BLaER1 treated with 17β-estradiol and CSF1 and Interleukin-3, amounts not matched to agents 10 nM and 100 nM (cell line): ENCODE data around the gene SF3A1.
A peak's percentile ranks its signal among the peaks of the same experiment; 100 is the strongest.

ENCODE experiments used
- H3K27ac ChIP-seq, 11 experiments: shearing (Covaris generic); formaldehyde crosslinking; 2 replicates each; pipeline ENCODE4 v1.8.1; 2022
- H3K27me3 ChIP-seq, 11 experiments: shearing (Covaris generic); formaldehyde crosslinking; 2 replicates each; pipeline ENCODE4 v1.8.1; 2022
- H3K36me3 ChIP-seq, 11 experiments: shearing (Covaris generic); formaldehyde crosslinking; 2 replicates each; pipeline ENCODE4 v1.8.1; 2022
- H3K4me1 ChIP-seq, 10 experiments: shearing (Covaris generic); formaldehyde crosslinking; 2 replicates each; pipeline ENCODE4 v1.8.1; 2022
- H3K4me2 ChIP-seq, 11 experiments: shearing (Covaris generic); formaldehyde crosslinking; 2 replicates each; pipeline ENCODE4 v1.8.1; 2022
- H3K4me3 ChIP-seq, 10 experiments: shearing (Covaris generic); formaldehyde crosslinking; 2 replicates each; pipeline ENCODE4 v1.8.1; 2022
- H3K9ac ChIP-seq, 11 experiments: shearing (Covaris generic); formaldehyde crosslinking; 2 replicates each; pipeline ENCODE4 v1.8.1; 2022
- H3K9me3 ChIP-seq, 11 experiments: shearing (Covaris generic); formaldehyde crosslinking; replicated peaks in 1 of 11; 2 replicates each; pipeline ENCODE4 v1.8.1; 2022
- H4K20me1 ChIP-seq, 11 experiments: shearing (Covaris generic); formaldehyde crosslinking; 2 replicates each; pipeline ENCODE4 v1.8.1; 2022
- Cebpa-rat ChIP-seq, 11 experiments: shearing (Covaris generic); IDR thresholded peaks; 2 replicates each; pipeline ENCODE4 v1.8.1; 2022

The SF3A1 gene

DNA sequence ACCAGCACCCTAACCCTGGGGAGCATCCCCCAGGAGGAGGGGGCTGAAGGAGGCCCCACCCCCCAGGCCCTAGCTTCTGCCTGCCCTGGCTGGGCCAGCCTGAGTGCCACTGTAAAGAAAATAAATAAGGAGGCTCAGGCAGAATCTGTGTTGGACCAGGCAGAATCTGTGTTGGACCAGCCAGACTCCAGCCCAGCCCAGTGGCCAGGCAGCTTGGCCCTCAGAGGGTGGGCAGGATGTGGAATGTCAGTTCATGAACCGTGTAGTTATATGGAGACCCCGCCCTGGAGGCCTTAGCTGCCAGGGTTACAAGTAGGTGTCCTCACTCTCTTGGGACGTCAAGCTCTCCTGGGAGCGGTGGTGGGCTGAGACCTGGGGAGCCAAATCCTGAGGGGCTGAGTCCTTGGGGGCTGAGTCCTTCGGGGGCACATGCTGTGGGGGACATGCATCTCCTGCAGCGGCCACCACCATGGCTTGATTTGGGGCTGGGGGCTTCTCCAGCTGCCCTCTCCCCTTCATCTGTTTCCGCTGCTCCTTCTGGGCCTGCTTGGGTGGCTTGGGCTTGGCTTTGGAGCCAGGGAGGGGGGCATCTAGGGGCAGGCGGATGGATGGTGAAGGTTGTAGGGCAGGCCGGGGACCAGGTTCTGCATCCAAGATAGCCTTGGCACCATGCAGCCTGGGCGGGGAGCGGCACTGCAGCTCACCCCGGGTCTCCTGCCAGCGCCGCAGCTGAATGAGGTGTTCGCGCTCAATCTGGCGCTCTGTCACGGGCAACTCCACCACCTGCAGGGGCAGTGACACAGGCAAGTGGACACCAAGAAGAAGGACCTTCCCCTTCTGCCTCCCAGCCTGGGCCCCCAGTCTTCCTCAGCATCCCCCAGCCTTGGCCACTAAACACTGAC, 64.4 kb downstream of the SF3A1 start:
- Histone ChIP-seq H3K4me1 (peaks cover 43 to 91% (median 87%) of the 10 kb centered on the region in 10 experiments), H3K4me3 (no peak overlapping the region), H4K20me1 (peaks cover 0 to 37% (median 0%) of the 10 kb centered on the region in 11 experiments; a peak in 7 of 22 replicates), H3K36me3 (peaks cover 19 to 57% (median 52%) of the 10 kb centered on the region in 11 experiments; a peak in 21 of 22 replicates), H3K4me2 (peak overlapping the region; percentile 96 to 100 (median 99)), H3K9me3 (no peaks in the 10 kb centered on the region), H3K9ac (peak overlapping the region; percentile 30 to 83 (median 76); a peak in 16 of 22 replicates), H3K27ac (peak overlapping the region in 9 of 11 experiments; percentile 48 to 89 (median 81); a peak in 16 of 22 replicates), H3K27me3 (no peaks in the 10 kb centered on the region)
- TF ChIP-seq Cebpa-rat (IDR thresholded peaks at IDR 0.05), result no peak

- peaks cover 53 to 88% (median 78%) of the 10 kb centered on the region in 10 experiments for H3K4me1 ChIP-seq
- peak overlapping the region in 2 of 10 experiments; percentile 22 to 26; a peak in 3 of 20 replicates for H3K4me3 ChIP-seq
- no peaks in the 10 kb centered on the region for H3K9me3 ChIP-seq
- peak overlapping the region; percentile 49 to 83 (median 76); a peak in 19 of 22 replicates for H3K9ac ChIP-seq
- peak overlapping the region; percentile 12 to 89 (median 78); a peak in 19 of 22 replicates for H3K27ac ChIP-seq
- peak overlapping the region; percentile 96 to 100 (median 99) for H3K4me2 ChIP-seq
- no peaks in the 10 kb centered on the region for H3K27me3 ChIP-seq
- peaks cover 19 to 47% (median 44%) of the 10 kb centered on the region in 11 experiments; a peak in 21 of 22 replicates for H3K36me3 ChIP-seq
- peaks cover 0 to 41% (median 0%) of the 10 kb centered on the region in 11 experiments; a peak in 4 of 22 replicates for H4K20me1 ChIP-seq
- TF ChIP-seq Cebpa-rat (IDR thresholded peaks at IDR 0.05), result no peak
Observed at GRCh38 chr22:30291058-30291892, 65.4 kb downstream of the SF3A1 start.

- Histone ChIP-seq H3K4me3 (peak overlapping the region in 7 of 10 experiments; percentile 69 to 80 (median 73); a peak in 10 of 20 replicates), H3K27me3 (no peaks in the 10 kb centered on the region)
Observed at GRCh38 chr22:30290342-30291057, 66.2 kb downstream of the SF3A1 start.

GRCh38 chr22:30289980-30290313, 66.7 kb downstream of the SF3A1 start:
- peak overlapping the region; percentile 49 to 83 (median 76); a peak in 20 of 22 replicates for H3K9ac ChIP-seq

More at GRCh38 chr22:30290342-30291057, 66.2 kb downstream of the SF3A1 start:
- Histone ChIP-seq H3K9me3 (no peaks in the 10 kb centered on the region), H3K36me3 (peaks cover 19 to 40% (median 36%) of the 10 kb centered on the region in 11 experiments; a peak in 21 of 22 replicates), H3K27ac (peak overlapping the region; percentile 12 to 89 (median 78); a peak in 20 of 22 replicates), H4K20me1 (peaks cover 0 to 34% (median 0%) of the 10 kb centered on the region in 11 experiments; a peak in 3 of 22 replicates), H3K9ac (peak overlapping the region; percentile 49 to 83 (median 76); a peak in 20 of 22 replicates), H3K4me2 (peak overlapping the region; percentile 96 to 100 (median 99)), H3K4me1 (peaks cover 58 to 89% (median 74%) of the 10 kb centered on the region in 10 experiments)
- no peak for TF ChIP-seq Cebpa-rat (IDR thresholded peaks at IDR 0.05)

GRCh38 chr22:30289141-30289979, 67.3 kb downstream of the SF3A1 start, which contains the start of gene CASTOR1:
Gene CASTOR1, minus strand, starts transcription at chr22:30289505. Its CDS starts 8 bp downstream, at chr22:30289497.
- Histone ChIP-seq H3K4me3 (peak within 1 kb of the TSS; percentile 61 to 82 (median 73)), H3K27me3 (no peaks in the 10 kb centered on the region), H3K4me1 (peaks cover 62 to 91% (median 71%) of the 10 kb centered on the region in 10 experiments), H3K27ac (peak within 1 kb of the TSS; percentile 36 to 89 (median 78); a peak in 20 of 22 replicates), H3K9ac (peak within 1 kb of the TSS; percentile 70 to 87 (median 81)), H4K20me1 (peaks cover 0 to 26% (median 0%) of the 10 kb centered on the region in 11 experiments; a peak in 3 of 22 replicates), H3K36me3 (peaks cover 17 to 36% (median 27%) of the 10 kb centered on the region in 11 experiments; a peak in 21 of 22 replicates), H3K9me3 (no peaks in the 10 kb centered on the region), H3K4me2 (peak within 1 kb of the TSS; percentile 96 to 100 (median 99))
- TF ChIP-seq Cebpa-rat (IDR thresholded peaks at IDR 0.05), result no peak

More at GRCh38 chr22:30289980-30290313, 66.7 kb downstream of the SF3A1 start:
- peaks cover 0 to 29% (median 0%) of the 10 kb centered on the region in 11 experiments; a peak in 3 of 22 replicates for H4K20me1 ChIP-seq
- H3K36me3 ChIP-seq, result peaks cover 19 to 40% (median 32%) of the 10 kb centered on the region in 11 experiments; a peak in 21 of 22 replicates
- H3K4me3 ChIP-seq, result peak overlapping the region; percentile 61 to 82 (median 73); a peak in 17 of 20 replicates
- H3K4me1 ChIP-seq, result peaks cover 64 to 89% (median 70%) of the 10 kb centered on the region in 10 experiments
- no peaks in the 10 kb centered on the region for H3K27me3 ChIP-seq
- H3K27ac ChIP-seq, result peak overlapping the region in 10 of 11 experiments; percentile 48 to 89 (median 80); a peak in 20 of 22 replicates
- H3K4me2 ChIP-seq, result peak overlapping the region; percentile 96 to 100 (median 99)
- no peak for TF ChIP-seq Cebpa-rat (IDR thresholded peaks at IDR 0.05)
- H3K9me3 ChIP-seq, result no peaks in the 10 kb centered on the region

DNA sequence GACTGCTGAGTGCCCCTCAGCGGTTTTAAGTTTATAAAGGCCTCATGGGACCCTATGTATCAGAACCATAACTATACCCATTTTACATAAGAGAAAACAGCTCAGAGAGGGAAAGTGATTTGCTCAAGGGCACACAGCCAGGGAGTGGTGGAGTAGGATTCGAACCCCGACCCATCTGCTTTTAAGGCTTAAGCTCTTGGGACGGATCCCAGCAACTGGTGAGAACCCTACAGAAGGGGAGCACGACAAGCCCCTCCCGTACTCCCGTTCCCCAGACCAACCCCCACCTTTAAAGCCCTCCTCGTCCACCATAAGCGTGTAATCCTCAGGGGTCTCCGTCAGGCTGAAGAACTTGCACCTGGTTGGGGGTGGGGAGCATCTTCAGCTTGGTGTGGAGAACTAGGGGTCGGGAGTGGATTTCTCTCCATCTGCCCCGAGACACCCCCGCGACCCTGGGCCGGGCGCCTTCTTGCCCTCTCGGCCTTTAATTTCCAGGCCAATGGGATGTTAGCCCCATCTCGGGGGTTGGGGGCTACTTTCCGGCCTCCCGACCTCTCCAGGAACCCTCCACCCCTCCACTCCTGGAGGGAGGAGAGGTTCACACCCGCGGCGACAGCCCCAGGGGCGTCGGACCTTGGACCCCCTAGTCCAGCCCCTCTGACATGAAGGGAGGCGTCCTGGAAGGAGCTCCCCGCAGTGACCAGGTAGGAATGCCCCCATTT, 68.1 kb downstream of the SF3A1 start:
- H3K4me2 ChIP-seq, result peak overlapping the region; percentile 96 to 100 (median 99)
- peaks cover 0 to 18% (median 0%) of the 10 kb centered on the region in 11 experiments; a peak in 3 of 22 replicates for H4K20me1 ChIP-seq
- H3K4me3 ChIP-seq, result peak overlapping the region; percentile 61 to 82 (median 73)
- H3K4me1 ChIP-seq, result peaks cover 62 to 91% (median 77%) of the 10 kb centered on the region in 10 experiments
- H3K9ac ChIP-seq, result peak overlapping the region; percentile 70 to 87 (median 81)
- peak overlapping the region; percentile 36 to 89 (median 78); a peak in 20 of 22 replicates for H3K27ac ChIP-seq
- TF ChIP-seq Cebpa-rat (IDR thresholded peaks at IDR 0.05), result no peak
- no peaks in the 10 kb centered on the region for H3K27me3 ChIP-seq
- H3K9me3 ChIP-seq, result no peaks in the 10 kb centered on the region
- H3K36me3 ChIP-seq, result peaks cover 9 to 29% (median 19%) of the 10 kb centered on the region in 11 experiments; a peak in 21 of 22 replicates
